PC-3 (cell line): ENCODE data around the gene IZUMO1. TPM values are rescaled to one million over a fixed set of nuclear protein-coding genes. Genes with fewer than 3 reads are reported as not detected.

Experiments
- ATAC-seq: fragments of 200-7000 bp; cut with Tn5 transposase; 2 replicates; pipeline ENCODE4 v1.9.1; 2020; ENCODE audit warnings: mild to moderate bottlenecking, moderate library complexity
- BruUV-seq: library from RNA; stranded (reverse); fragments of 400-500 nt; replicated peaks from 2 replicates; lab custom pipeline; 2021; lab: Mats Ljungman, UMichigan
- CTCF ChIA-PET: fragments of 300-600 bp; sonication (Branson Sonifier 250); formaldehyde crosslinking; loops from one replicate; lab custom pipeline; 2022; ENCODE audit warnings: antibody characterized with exemption; lab: Charles Lee
- POLR2A ChIA-PET: fragments of 300-600 bp; sonication (Branson Sonifier 250); formaldehyde crosslinking; loops from one replicate; lab custom pipeline; 2022; ENCODE audit warnings: antibody characterized with exemption; ENCODE audit not compliant: unreplicated experiment; lab: Charles Lee
- DNase-seq: peaks from one replicate; pipeline ENCODE4 v3.0.0-alpha.2; 2015
- H2AFZ ChIP-seq: fragments of 300-600 bp; sonication (generic); 2 replicates; pipeline ENCODE4 v1.6.0; 2016; ENCODE audit warnings: antibody characterized with exemption, low read length
- H3F3A ChIP-seq: fragments of 300-600 bp; sonication (generic); one replicate; pipeline ENCODE4 v1.6.0; 2017; ENCODE audit warnings: antibody characterized with exemption, low read length, control low read depth, mild to moderate bottlenecking; ENCODE audit not compliant: unreplicated experiment
- H3K27ac ChIP-seq: fragments of 300-600 bp; sonication (generic); 2 replicates; pipeline ENCODE4 v1.5.1; 2016; ENCODE audit warnings: mild to moderate bottlenecking, low read length
- H3K27me3 ChIP-seq: fragments of 300-600 bp; sonication (generic); 2 replicates; pipeline ENCODE4 v1.6.1; 2016; ENCODE audit warnings: low read length, mixed read lengths
- H3K36me3 ChIP-seq: fragments of 300-600 bp; sonication (generic); 2 replicates; pipeline ENCODE4 v1.6.1; 2016; ENCODE audit warnings: low read depth, mixed run types, low read length, mixed read lengths
- H3K4me1 ChIP-seq: fragments of 300-600 bp; sonication (generic); 2 replicates; pipeline ENCODE4 v1.5.1; 2016; ENCODE audit warnings: low read length; ENCODE audit not compliant: insufficient read depth
- H3K4me2 ChIP-seq: fragments of 300-600 bp; sonication (generic); 2 replicates; pipeline ENCODE4 v1.6.0; 2016; ENCODE audit warnings: low read length
- H3K4me3 ChIP-seq: fragments of 300-600 bp; sonication (generic); 2 replicates; pipeline ENCODE4 v1.5.1; 2016; ENCODE audit warnings: mild to moderate bottlenecking, low read length, mixed read lengths
- H3K79me2 ChIP-seq: fragments of 300-600 bp; sonication (generic); 2 replicates; pipeline ENCODE4 v1.6.1; 2017; ENCODE audit warnings: low read length, mixed read lengths
- H3K9ac ChIP-seq: fragments of 300-600 bp; sonication (generic); 2 replicates; pipeline ENCODE4 v1.6.0; 2016; ENCODE audit warnings: mild to moderate bottlenecking, low read length
- H3K9me2 ChIP-seq: fragments of 300-600 bp; sonication (generic); replicated peaks from 2 replicates; pipeline ENCODE4 v1.6.1; 2016; ENCODE audit warnings: mixed run types, low read length, mixed read lengths
- H3K9me3 ChIP-seq: fragments of 300-600 bp; sonication (generic); 2 replicates; pipeline ENCODE4 v1.6.1; 2016; ENCODE audit warnings: low read length, mixed read lengths
- H4K20me1 ChIP-seq: fragments of 300-600 bp; sonication (generic); 2 replicates; pipeline ENCODE4 v1.6.1; 2016; ENCODE audit warnings: low read length, mixed read lengths
- EZH2 ChIP-seq: fragments of 300-600 bp; sonication (generic); IDR thresholded peaks from one replicate; pipeline ENCODE4 v1.6.1; 2017; ENCODE audit warnings: antibody characterized with exemption, mild to moderate bottlenecking, low read length; ENCODE audit not compliant: unreplicated experiment
- EZH2phosphoT487 ChIP-seq: fragments of 300-600 bp; sonication (generic); IDR thresholded peaks from 2 replicates; pipeline ENCODE4 v1.6.1; 2018; ENCODE audit warnings: mild to moderate bottlenecking, antibody characterized with exemption, low read length, borderline replicate concordance
- intact Hi-C: fragments of 100-400 bp; cut with micrococcal nuclease; formaldehyde crosslinking; loops from 2 replicates; pipeline ENCODE4 v1.9.0; 2023
- total RNA-seq: library from RNA; depleted of rRNA; stranded (reverse); fragments of >200 nt; gene quantifications from 2 replicates; pipeline ENCODE4 v1.2.3, GENCODE V29; 2014
- TF ChIP-seq, protein P1 (sequence below): fragments of 300-600 bp; sonication (generic); conservative IDR thresholded peaks from 2 replicates; pipeline ENCODE4 v1.5.1; 2017; ENCODE audit warnings: antibody characterized with exemption, low read depth, mild to moderate bottlenecking, low read length

Gene IZUMO1
- total RNA-seq, 1 experiment from 2014 or later, result not detected

- POLR2A ChIA-PET, result interaction anchor here (0.5 to 0.6 kb wide), 2 partner anchors 68 to 69 kb away, joined by 3 read pairs; no protein-coding TSS in a partner anchor
- intact Hi-C loops, result loop anchor here (1.0 to 5.0 kb wide), 2 partner anchors 37 to 68 kb away; partner anchors contain the start of gene CA11
These were observed 32.6 kb downstream of the IZUMO1 start for GRCh38 chr19:48713864-48714755.

GRCh38 chr19:48713041-48713863 lies 33.5 kb downstream of the IZUMO1 start:
- Histone ChIP-seq H3K9me3 (no peaks in the 10 kb centered on the region), H3K27ac (no peak overlapping the region), H3K9me2 (no peaks in the 10 kb centered on the region), H3K4me1 (no peaks in the 10 kb centered on the region; the same call in 1 of the 2 replicates), H3K4me3 (peak overlapping the region; percentile 91), H3K79me2 (peaks cover 9% of the 10 kb centered on the region), H3K36me3 (no peaks in the 10 kb centered on the region), H3K27me3 (no peaks in the 10 kb centered on the region), H2AFZ (peak overlapping the region; percentile 89), H3K9ac (peak overlapping the region; percentile 48), H4K20me1 (no peaks in the 10 kb centered on the region), H3F3A (no peaks in the 10 kb centered on the region), H3K4me2 (peak overlapping the region; percentile 81)
- DNase-seq, result no peak
- ChIA-PET POLR2A (no interaction called here), CTCF (interaction anchor here (1.3 kb wide), 1 partner anchor 14 kb away, joined by 4 read pairs; no protein-coding TSS in a partner anchor)
- no peak for ATAC-seq
- intact Hi-C loops, result loop anchor here (5.0 kb wide), 1 partner anchor 36 kb away; no protein-coding TSS in a partner anchor
- BruUV-seq, result TSS peak; percentile 49
- no peak for TF ChIP-seq EZH2
- no peak for TF ChIP-seq EZH2phosphoT487
- TF ChIP-seq, protein P1, sequence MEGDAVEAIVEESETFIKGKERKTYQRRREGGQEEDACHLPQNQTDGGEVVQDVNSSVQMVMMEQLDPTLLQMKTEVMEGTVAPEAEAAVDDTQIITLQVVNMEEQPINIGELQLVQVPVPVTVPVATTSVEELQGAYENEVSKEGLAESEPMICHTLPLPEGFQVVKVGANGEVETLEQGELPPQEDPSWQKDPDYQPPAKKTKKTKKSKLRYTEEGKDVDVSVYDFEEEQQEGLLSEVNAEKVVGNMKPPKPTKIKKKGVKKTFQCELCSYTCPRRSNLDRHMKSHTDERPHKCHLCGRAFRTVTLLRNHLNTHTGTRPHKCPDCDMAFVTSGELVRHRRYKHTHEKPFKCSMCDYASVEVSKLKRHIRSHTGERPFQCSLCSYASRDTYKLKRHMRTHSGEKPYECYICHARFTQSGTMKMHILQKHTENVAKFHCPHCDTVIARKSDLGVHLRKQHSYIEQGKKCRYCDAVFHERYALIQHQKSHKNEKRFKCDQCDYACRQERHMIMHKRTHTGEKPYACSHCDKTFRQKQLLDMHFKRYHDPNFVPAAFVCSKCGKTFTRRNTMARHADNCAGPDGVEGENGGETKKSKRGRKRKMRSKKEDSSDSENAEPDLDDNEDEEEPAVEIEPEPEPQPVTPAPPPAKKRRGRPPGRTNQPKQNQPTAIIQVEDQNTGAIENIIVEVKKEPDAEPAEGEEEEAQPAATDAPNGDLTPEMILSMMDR, result no peak

More at GRCh38 chr19:48713864-48714755, 32.6 kb downstream of the IZUMO1 start:
- peak overlapping the region; percentile 91 for H3K4me3 ChIP-seq
- peaks cover 9% of the 10 kb centered on the region for H3K79me2 ChIP-seq
- H3K9me2 ChIP-seq, result no peaks in the 10 kb centered on the region
- DNase-seq, result peak; percentile 97
- no peaks in the 10 kb centered on the region for H3F3A ChIP-seq
- no TSS peak for BruUV-seq
- H3K27me3 ChIP-seq, result no peaks in the 10 kb centered on the region
- H2AFZ ChIP-seq, result peak overlapping the region; percentile 89
- peak overlapping the region; percentile 91 for H3K4me2 ChIP-seq
- CTCF ChIA-PET, result interaction anchor here (1.3 kb wide), 1 partner anchor 14 kb away, joined by 4 read pairs; no protein-coding TSS in a partner anchor
- peak overlapping the region; percentile 72 for H3K9ac ChIP-seq
- H4K20me1 ChIP-seq, result no peaks in the 10 kb centered on the region
- H3K9me3 ChIP-seq, result no peaks in the 10 kb centered on the region
- ATAC-seq, result peak; percentile 89
- no peaks in the 10 kb centered on the region for H3K36me3 ChIP-seq
- no peaks in the 10 kb centered on the region; the same call in 1 of the 2 replicates for H3K4me1 ChIP-seq
- peak; percentile 83 for TF ChIP-seq EZH2phosphoT487
- TF ChIP-seq, protein P1, result no peak
- H3K27ac ChIP-seq, result no peak overlapping the region
